HG03575 (cell line): ENCODE measurements around the gene CLC.
"Not testable (repeated sequence)": the region's sequence is repeated elsewhere in the genome, so short reads cannot be mapped to it uniquely, and the experiment has no call there.

Source experiments
- ATAC-seq: cut with Tn5 transposase; IDR thresholded peaks from one replicate; pipeline ENCODE4 v1.9.1; 2021; ENCODE audit not compliant: unreplicated experiment, insufficient number of reproducible peaks, low FRiP score; ENCODE audit errors: extremely low read depth

Gene CLC

DNA sequence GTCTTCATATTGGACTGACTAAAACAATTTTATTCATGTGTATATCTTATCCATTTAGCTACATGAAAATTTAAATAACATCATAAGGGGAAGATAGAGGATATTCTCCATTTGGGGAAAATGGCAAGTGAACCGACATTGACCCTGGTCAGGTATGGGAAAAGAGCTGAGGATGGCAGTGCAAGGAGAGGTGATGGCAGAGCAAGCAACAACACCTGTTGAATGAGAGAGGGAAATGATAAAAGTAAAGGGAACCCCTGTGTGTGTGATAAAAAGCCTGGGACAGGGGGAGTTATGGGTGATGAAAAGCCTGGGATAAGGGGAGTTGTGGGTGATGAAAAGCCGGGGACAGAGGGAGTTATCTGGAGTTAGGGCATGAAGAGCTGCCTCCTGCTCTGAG, 4.0 kb downstream of the CLC start:
- no peak for ATAC-seq

DNA sequence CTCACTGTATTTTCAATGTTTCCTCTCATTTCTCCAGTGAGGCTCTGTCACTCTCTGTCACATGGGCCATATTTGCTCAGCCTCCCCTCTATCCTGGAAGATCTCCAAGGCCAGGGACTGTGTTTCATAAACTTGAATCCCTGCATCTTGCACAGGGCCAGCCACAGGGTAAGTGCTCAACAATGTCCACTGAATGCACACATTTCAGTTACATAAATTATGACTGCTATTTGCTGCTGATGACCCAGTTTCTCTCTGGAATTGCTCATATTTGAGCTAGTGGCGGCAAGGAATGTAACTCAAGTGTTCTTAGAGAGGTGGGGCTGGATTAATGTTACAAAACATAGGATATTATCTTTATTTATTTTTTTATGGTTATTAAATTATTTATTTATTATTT, 6.1 kb downstream of the CLC start:
- ATAC-seq: no peak

DNA sequence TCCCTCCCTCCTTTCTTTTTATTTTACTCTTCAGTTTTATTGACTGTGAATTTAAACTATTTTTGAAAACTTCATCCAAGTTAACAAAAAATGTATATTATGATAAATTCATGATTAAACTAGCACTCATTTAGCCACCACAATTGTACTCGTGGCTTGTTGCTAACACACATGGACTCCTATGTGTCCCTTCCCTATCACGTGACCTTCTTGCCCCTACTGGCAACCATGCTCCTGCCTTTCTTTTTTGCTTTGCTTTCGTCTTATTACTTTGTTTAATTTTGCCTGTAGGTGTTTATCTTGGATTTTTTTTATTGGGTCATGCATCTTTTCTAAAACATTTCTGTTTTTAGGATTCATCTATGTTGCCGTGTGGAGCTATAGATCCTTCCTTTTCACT, 8.2 kb downstream of the CLC start:
- no peak for ATAC-seq

DNA sequence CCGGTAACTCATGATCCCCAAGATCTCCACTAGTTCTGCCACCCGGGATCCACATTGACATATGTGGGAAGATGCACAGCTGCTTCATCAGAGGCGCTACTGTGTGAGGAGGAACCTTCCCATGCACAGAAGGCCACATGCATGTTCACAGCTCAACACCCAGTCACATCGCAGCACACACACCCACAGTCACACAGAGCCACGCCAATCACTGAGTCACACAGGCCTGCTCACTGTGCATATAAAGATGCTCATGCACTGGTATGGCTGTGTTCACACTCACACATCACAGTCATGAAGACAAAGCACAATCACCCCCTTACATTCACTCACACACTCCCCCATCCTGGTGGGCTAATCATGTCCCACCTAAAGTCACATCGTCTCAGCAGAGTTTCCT, 9.8 kb downstream of the CLC start:
- no peak for ATAC-seq

DNA sequence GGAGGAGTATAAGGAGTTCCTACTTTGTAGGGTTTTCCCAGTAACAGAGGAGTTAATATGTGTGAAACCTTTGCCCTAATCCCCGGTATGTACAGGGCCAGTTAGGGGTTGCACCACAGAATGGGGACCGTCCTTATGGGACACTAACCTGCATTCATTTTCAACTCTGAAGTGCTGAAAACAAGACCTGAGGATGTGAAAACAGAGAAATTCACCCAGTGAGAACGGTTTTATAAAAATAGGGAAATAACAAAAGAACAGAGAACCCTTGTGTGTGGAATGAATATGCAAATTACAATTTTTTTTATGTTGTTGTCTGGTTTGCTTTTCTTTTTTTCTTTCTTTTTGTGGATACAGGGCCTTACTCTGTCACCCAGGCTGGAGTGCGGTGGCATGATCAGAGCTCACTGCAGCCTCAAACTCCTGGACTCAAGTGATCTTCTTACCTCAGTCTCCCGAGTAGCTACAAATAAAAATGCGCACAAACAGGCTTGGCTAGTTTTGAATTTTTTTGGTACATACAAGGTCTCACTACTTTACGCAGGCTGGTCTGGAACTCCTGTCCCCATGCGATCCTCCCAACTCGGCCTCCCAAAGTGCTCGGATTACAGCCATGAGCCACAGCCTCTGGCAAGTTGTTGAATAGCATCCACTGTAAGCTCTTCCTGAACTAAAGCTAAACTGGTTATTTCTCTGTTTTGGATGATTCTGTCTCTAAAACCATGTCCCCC, 10.6 kb downstream of the CLC start:
- no peak for ATAC-seq

DNA sequence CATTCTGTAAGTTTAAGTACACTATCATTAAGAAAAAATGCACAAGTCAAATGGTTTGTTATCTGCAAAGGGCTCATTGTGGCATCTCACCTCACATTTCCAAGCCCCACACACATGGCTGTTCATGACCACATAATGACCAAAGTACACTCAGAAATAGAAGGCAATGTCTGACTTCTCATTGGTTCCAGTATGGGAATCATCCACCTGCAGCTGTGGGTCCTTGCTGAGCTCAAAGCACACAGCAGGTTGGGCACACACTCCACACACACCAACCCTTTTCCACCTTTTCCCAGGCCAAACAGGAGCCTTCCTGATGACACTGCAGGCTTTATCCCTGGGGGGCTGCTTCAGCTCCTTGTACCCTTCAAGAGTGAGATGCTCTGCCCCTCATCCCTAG, 11.8 kb downstream of the CLC start:
- no peak for ATAC-seq

DNA sequence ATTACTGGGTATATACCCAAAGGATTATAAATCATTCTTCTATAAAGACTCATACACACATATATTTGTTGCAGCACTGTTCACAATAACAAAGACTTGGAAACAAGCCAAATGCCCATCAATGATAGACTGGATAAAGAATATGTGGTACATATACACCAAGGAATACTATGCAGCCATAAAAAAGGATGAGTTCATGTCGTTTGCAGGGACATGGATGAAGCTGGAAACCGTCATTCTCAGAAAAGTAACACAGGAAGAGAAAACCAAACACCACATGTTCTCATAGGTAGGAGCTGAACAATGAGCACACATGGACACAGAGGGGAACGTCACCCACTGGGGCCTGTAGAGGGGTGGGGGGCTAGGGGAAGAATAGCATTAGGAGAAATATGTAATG, 17.7 kb downstream of the CLC start:
- ATAC-seq: not testable (repeated sequence)

DNA sequence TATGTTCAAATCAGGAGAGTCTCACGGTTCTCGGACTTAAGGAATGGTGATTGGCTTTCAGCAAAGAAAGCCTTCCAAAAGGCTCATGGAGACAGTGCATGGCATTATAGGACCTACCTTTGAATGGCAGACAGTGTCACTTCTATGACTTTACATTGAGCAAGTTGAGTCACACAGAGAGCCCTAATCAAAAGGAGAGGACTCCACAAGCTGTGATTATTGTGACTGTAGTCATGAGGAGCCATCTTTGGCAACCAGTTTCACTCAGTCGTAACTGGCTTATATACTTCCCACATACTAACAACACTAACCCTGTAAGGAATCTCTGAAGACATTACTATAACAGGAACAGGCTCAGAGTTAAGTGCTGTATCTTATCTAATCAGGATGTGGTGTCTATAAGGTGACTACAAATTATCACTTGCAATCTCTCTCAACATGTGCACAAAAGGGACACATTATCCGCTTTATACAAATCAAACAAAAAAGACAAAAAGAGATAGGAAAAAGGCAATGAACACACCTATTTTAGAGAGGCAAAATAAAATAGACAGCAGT, 27.4 kb downstream of the CLC start:
- no peak for ATAC-seq

DNA sequence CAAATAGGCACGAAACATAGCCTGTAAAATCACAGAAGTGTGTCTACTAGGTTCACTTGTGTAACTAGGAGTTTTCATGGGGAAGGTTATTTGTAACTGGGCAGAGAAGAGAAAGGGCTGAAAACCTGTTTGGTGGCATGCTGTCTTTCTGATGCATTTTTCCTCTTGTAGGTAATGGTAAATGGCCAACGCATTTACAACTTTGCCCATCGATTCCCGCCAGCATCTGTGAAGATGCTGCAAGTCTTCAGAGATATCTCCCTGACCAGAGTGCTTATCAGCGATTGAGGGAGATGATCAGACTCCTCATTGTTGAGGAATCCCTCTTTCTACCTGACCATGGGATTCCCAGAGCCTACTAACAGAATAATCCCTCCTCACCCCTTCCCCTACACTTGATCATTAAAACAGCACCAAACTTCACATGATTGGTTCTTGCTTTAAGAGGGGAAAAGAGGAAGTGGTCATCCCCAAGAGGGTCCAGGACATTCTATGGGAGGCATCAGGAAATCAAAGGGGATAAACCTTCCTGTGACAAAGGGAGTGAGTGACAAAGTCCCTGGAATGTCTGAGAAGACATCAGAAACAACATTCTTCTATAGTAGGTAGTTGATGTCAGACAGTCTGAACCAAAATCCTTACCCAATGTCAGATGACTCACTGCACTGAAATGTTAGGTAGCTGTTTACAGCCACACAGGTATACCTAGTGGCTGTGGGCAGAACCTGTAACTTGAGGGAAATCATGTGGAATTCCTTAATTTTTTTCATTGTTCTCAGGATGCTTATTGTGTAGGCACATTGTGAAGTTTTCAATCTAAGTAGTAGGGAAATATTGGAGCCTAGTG, 28.6 kb downstream of the CLC start:
- no peak for ATAC-seq

DNA sequence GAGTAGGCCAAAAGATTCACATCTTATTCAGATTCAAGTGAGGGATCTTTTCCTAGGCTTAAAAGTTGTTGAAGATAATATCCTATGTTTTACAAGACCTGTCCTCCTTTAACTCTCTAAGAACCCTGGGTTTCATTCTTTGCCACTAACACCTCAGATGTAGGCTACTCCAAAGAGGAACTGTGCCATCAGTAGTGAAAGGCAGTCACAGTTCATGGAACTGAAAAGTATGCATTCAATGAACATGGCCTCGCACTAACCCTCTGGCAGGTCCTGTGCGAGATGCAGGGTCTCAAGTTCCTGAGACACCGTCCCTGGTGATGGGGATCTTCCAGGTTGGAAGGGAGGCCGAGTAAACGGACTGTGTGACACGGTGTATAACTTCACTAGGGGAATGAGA, 29.2 kb downstream of the CLC start:
- no peak for ATAC-seq

DNA sequence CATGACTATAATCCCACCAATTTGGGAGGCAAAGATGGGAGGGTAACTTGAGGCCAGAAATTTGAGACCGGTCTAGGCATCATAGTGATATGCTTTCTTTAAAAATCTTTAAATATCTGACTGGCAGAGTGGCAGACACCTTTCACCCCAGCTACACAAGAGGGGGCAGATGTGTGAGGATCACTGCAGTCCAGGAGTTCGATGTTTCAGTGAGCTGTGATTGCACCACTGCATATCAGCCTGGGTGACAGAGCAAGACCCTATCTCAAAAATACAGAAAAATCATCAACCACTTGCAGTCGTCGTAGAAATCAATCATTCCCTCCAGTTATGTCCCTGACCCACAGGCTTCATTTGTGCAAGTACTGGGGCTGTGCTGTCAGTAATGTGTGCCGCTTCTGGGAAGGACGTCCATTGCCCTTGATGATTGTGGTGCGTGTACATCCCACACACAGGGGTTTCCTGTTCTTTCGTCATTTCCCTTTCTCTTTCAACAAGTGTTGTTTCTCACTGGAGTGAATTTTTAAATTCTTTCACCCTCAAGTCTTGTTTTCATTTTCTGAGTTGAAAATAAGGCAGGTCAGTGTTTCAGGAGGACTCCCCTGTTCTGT, 32.1 kb downstream of the CLC start:
- ATAC-seq: no peak

DNA sequence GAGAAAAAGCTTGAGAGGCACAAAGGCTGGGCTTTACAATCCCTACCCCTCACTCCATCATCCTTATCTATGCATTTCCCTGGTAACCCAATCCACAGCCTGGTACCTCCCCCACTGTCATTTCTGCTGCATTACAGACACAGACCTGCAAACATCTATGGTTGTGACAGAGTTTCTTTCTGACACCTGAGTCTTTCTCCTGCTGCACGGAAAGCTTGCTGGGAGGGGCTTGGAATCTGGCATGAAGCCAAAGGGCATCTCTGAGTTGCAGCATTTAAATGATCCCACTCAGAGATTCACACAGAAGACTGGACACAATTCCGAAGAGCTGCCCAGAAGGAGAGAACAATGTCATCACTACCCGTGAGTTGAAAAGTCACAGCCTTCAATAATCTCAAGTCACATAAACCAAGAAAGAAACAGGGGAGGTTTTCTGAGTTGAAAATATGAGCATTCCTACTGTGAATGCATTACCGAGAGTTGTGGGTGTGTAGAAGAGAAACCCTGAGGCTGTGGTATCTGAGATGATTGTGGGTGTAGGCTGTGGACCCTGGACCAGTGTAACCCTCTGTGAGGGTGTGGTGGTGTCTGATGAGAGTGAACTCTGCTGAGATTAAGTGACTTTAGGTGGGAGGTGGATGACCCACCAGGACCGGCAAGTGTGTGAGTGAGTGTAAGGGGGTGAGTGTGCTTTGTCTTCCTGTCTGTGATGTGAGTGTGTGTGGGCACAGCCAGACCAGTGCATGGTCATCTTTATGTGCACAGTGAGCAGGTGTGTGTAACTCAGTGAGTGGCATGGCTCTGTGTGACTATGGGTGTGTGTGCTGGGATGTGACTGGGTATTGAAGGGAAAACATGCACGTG, 33.4 kb downstream of the CLC start, which contains the start of gene LGALS14:
Gene LGALS14, plus strand, starts transcription at position 301 of the 864 bp plus-strand sequence. Its CDS starts 48 bp downstream, at position 349.
- ATAC-seq: no peak

DNA sequence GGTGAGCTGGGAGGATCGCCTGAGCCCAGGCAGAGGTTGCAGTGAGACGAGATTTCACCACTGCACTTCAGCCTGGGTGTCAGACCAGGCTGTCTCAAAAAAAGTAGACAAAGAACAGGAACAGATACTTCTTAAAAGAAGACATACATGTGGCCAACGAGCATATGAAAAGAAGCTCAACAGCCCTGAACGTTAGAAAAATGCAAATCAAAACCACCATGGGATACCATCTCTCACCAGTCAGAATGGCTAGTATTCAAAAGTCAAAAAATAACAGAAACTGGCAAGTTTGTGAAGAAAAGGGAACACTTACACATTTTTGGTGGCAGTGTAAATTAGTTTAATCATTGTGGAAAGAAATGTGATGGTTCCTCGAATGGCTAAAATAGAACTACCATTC, 36.5 kb downstream of the CLC start:
- no peak for ATAC-seq

DNA sequence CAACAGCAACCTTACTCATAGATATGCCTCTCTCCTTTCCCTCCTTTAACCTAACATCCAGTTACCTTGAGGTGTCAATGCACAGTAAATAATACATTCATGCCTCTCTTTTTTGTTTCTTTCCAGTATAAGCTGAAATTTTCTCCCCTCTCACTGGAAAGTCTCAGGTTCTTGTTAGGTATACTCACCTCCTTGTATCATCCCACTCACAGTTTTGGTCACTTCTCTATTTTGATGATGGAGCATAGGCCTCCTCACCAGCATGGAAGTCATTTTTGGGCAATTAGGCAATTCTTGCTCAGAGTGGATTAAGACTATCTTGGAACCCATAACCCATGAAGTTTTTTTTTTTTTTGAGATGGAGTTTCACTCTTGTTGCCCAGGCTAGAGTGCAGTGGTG, 39.3 kb downstream of the CLC start:
- no peak for ATAC-seq

DNA sequence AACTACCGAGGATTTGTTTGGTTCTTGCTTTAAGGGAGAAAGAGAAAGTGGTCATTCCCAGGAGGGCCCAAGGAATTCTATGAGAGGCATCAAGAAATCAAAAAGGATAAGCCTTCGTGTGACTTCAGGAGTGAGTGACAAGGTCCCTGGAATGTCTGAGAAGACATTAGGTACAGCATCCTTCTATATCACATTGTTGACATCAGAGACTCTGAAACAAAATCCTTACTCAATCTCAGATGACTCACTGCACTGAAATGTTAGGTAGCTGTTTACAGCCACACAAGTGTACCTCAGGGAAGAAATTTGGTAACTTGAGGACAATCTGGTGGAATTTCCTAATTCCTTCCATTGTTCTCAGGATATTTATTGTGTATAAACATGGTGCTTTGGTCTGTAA, 41.4 kb downstream of the CLC start:
- no peak for ATAC-seq

DNA sequence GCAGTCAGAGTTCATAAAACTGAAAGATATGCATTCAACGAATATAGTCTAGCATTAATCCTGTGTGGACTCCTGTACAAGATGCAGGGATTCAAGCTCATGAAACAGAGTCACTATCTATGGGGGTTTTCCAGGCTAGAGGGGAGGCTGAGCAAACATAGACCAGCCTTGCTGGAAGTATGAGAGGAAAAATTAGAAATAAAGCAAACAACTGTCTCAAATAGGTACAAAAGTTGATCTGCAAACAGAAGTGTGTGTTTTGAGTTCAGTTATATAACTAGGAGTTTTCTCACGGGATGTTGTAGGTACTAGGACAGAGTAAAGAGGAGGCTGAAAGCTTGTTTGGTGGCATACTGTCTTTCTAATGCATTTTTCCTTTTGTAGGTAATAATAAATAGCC, 42.1 kb downstream of the CLC start:
- no peak for ATAC-seq

DNA sequence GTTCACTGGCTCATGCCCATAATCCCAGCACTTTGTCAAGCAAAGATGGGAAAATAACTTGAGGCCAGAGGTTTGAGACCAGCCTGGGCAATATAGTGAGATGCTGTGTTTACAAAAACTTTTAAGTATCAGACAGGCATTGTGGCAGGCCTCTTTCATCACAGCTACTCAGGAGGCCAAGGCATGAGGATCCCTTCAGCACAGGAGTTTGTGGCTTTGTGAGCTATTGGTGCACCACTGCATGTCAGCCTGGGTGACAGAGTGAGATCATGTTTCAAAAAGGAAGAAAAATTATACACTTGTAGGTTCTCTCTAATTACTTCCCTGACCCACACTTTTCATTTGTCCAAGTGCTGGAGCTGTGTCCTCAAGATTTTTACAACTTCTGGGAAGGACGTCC, 45.0 kb downstream of the CLC start:
- no peak for ATAC-seq

DNA sequence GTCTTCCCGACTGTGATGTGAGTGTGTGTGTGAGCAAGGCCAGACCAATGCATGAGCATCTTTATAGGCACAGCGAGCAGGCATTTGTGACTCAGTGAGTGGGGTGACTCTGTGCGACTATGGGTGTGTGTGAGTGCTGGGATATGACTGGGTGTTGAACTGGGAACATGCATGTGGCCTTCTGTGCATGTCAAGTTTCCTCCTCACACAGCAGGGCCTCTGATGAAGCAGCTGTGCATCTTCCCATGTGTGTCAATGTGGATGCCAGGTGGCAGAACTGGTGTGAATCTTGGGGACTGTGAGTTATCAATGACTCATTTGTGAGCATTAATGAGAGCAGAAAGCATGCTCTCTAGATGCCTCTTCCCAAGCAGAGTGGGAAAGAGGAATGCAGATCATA, 45.7 kb downstream of the CLC start:
- ATAC-seq: no peak

DNA sequence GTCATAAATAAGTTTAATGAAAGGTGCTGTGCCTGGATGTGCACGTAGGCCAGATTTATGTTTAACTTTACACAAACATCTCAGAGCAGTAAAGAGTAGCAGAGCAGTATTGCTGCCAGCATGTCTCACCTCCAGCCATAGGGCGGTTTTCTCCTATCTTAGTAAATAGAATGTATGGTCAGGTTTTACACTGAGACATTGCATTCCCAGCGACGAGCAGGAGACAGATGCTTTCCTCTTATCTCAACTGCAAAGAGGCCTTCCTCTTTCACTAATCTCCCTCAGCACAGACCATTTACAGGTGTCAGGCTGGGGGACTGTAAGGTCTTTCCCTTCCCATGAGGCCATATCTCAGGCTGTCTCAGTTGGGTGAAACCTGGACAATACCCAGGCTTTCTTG, 49.2 kb downstream of the CLC start:
- not testable (repeated sequence) for ATAC-seq
